Hippocampal formation (tissue), 2 donors: ENCODE results near the gene SOX6.
"Not testable (repeated sequence)": the region's sequence is repeated elsewhere in the genome, so short reads cannot be mapped to it uniquely, and the experiment has no call there.

Source experiments
- DNase-seq, 2 donors: peaks; one replicate each; lab custom pipeline; 2025; lab: John Stamatoyannopoulos, UW

Gene SOX6

GRCh38 chr11:15932417-15932816 is 423.9 kb downstream of the SOX6 start:
- DNase-seq = no peak

GRCh38 chr11:15931497-15931896 is 424.8 kb downstream of the SOX6 start:
- DNase-seq = no peak

GRCh38 chr11:15930442-15931025 is 425.8 kb downstream of the SOX6 start:
- no peak for DNase-seq

- no peak for DNase-seq
Measured at GRCh38 chr11:15929371-15929901, 426.9 kb downstream of the SOX6 start.

- DNase-seq = no peak
Measured at GRCh38 chr11:15927864-15928217, 428.5 kb downstream of the SOX6 start.

- no peak for DNase-seq
Measured at GRCh38 chr11:15927196-15927863, 429.0 kb downstream of the SOX6 start.

- no peak for DNase-seq
Measured at GRCh38 chr11:15926071-15926470, 430.3 kb downstream of the SOX6 start.

GRCh38 chr11:15923183-15923582 is 433.2 kb downstream of the SOX6 start:
- DNase-seq = no peak

- not testable (repeated sequence) for DNase-seq
Measured at GRCh38 chr11:15922745-15923144, 433.6 kb downstream of the SOX6 start.

GRCh38 chr11:15920856-15921629 is 435.3 kb downstream of the SOX6 start:
- no peak for DNase-seq

- DNase-seq = no peak
Measured at GRCh38 chr11:15918674-15919073, 437.7 kb downstream of the SOX6 start.

- DNase-seq = no peak
Measured at GRCh38 chr11:15918212-15918611, 438.1 kb downstream of the SOX6 start.
